ENCODE results near the gene STIM1.

STIM1 gene

DNA sequence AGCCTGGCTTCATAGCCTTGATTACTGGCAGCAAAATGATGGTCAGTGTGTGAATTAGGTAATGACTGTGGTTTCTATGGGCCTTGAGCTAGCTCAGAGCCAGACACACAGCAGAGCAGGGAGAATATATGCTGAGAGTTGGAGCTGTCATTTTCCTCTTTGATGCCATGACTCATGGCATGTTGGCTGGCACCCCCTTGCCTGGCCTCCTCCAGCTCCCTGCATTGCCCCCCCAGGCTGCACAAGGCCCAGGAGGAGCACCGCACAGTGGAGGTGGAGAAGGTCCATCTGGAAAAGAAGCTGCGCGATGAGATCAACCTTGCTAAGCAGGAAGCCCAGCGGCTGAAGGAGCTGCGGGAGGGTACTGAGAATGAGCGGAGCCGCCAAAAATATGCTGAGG, 218.8 kb downstream of the STIM1 start:
- Histone ChIP-seq H3K36me3 (ENCODE audit: control insufficient read depth, insufficient read depth, low read length) (no peaks in the 10 kb centered on the region), H3K79me1 (ENCODE audit: low read length) (no peaks in the 10 kb centered on the region), H3K18ac (ENCODE audit: low read length) (no peak overlapping the region), H4K8ac (ENCODE audit: low read depth, low read length) (no peak overlapping the region), H3K56ac (ENCODE audit: low read length) (no peak overlapping the region), H4K5ac (ENCODE audit: low read length) (no peak overlapping the region), H3K4me3 (ENCODE audit: low read length) (no peak overlapping the region), H3K4ac (ENCODE audit: low read depth, low read length) (no peak overlapping the region), H2BK5ac (ENCODE audit: low read length) (no peak overlapping the region), H3K27ac (ENCODE audit: low read depth, low read length) (no peak overlapping the region), H3K23ac (ENCODE audit: low read length) (no peak overlapping the region), H3K9ac (ENCODE audit: low read length) (no peak overlapping the region), H2BK120ac (ENCODE audit: low read depth, low read length) (no peak overlapping the region), H3K4me1 (ENCODE audit: control insufficient read depth, low read depth, low read length) (no peaks in the 10 kb centered on the region), H3K79me2 (ENCODE audit: control insufficient read depth, insufficient read depth, low read length) (no peaks in the 10 kb centered on the region), H3K27me3 (ENCODE audit: insufficient read depth, low read length, poor library complexity) (no peaks in the 10 kb centered on the region), H2BK15ac (replicated peaks; ENCODE audit: low read depth) (no peak overlapping the region), H3K4me2 (ENCODE audit: low read length) (no peak overlapping the region), H2AK5ac (ENCODE audit: low read length) (no peak overlapping the region)
- DNase-seq, result no peak
- no CpG with 5 or more reads among the region's 7 CpGs for WGBS (ENCODE audit: extremely low coverage, insufficient coverage, low lambda C conversion rate)

DNA sequence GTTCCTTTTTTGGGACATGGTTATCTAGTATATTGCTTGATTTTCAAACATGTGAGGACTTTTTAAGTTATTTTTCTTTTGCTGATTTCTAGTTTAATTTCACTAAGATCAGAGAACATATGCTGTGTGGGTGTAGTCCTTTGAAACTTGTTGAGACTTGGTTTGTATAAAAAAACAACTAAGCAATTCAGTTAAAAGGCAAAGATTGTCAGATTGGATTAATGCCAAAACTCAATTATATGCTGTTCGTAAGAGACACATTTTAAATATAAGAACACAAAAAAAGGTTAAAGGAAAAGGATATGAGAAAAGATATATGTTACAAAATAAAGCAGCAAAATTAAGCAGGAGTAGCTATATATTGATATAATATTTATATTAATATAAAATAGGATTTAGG, 221.3 kb downstream of the STIM1 start:
- no peak overlapping the region for H3K23ac ChIP-seq (ENCODE audit: low read length)
- H2BK5ac ChIP-seq (ENCODE audit: low read length), result no peak overlapping the region
- no peak overlapping the region for H3K4me3 ChIP-seq (ENCODE audit: low read length)
- H3K79me2 ChIP-seq (ENCODE audit: control insufficient read depth, insufficient read depth, low read length), result no peaks in the 10 kb centered on the region
- no peak overlapping the region for H3K4ac ChIP-seq (ENCODE audit: low read depth, low read length)
- H3K36me3 ChIP-seq (ENCODE audit: control insufficient read depth, insufficient read depth, low read length), result no peaks in the 10 kb centered on the region
- no peak overlapping the region for H2BK120ac ChIP-seq (ENCODE audit: low read depth, low read length)
- H2AK5ac ChIP-seq (ENCODE audit: low read length), result no peak overlapping the region
- no peak overlapping the region for H3K9ac ChIP-seq (ENCODE audit: low read length)
- no peak overlapping the region for H4K8ac ChIP-seq (ENCODE audit: low read depth, low read length)
- H3K79me1 ChIP-seq (ENCODE audit: low read length), result no peaks in the 10 kb centered on the region
- H3K56ac ChIP-seq (ENCODE audit: low read length), result no peak overlapping the region
- H3K4me1 ChIP-seq (ENCODE audit: control insufficient read depth, low read depth, low read length), result no peaks in the 10 kb centered on the region
- no peak overlapping the region for H3K18ac ChIP-seq (ENCODE audit: low read length)
- no CpG with 5 or more reads among the region's 1 CpG for WGBS (ENCODE audit: extremely low coverage, insufficient coverage, low lambda C conversion rate)
- H3K4me2 ChIP-seq (ENCODE audit: low read length), result no peak overlapping the region
- no peak overlapping the region for H2BK15ac ChIP-seq (replicated peaks; ENCODE audit: low read depth)
- H3K27ac ChIP-seq (ENCODE audit: low read depth, low read length), result no peak overlapping the region
- H4K5ac ChIP-seq (ENCODE audit: low read length), result no peak overlapping the region
- no peak for DNase-seq
- H3K27me3 ChIP-seq (ENCODE audit: insufficient read depth, low read length, poor library complexity), result no peaks in the 10 kb centered on the region

DNA sequence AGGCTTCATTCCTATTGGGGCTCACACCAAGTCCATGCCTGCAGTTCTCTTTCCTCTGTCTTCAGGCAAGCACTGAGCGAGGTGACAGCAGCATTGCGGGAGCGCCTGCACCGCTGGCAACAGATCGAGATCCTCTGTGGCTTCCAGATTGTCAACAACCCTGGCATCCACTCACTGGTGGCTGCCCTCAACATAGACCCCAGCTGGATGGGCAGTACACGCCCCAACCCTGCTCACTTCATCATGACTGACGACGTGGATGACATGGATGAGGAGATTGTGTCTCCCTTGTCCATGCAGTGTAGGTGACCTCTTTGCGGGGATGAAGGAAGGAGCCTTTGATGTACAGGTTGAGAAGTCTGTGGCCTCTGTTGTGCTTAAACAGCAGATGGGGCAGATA, 227.7 kb downstream of the STIM1 start:
- DNase-seq, result no peak
- Histone ChIP-seq H4K8ac (ENCODE audit: low read depth, low read length) (no peak overlapping the region), H2BK5ac (ENCODE audit: low read length) (no peak overlapping the region), H3K27me3 (ENCODE audit: insufficient read depth, low read length, poor library complexity) (no peaks in the 10 kb centered on the region), H3K79me2 (ENCODE audit: control insufficient read depth, insufficient read depth, low read length) (no peaks in the 10 kb centered on the region), H3K4me2 (ENCODE audit: low read length) (no peak overlapping the region), H2BK120ac (ENCODE audit: low read depth, low read length) (no peak overlapping the region), H3K36me3 (ENCODE audit: control insufficient read depth, insufficient read depth, low read length) (no peaks in the 10 kb centered on the region), H2BK15ac (replicated peaks; ENCODE audit: low read depth) (no peak overlapping the region), H2AK5ac (ENCODE audit: low read length) (no peak overlapping the region), H3K27ac (ENCODE audit: low read depth, low read length) (no peak overlapping the region), H3K4me3 (ENCODE audit: low read length) (no peak overlapping the region), H3K56ac (ENCODE audit: low read length) (no peak overlapping the region), H3K18ac (ENCODE audit: low read length) (no peak overlapping the region), H4K5ac (ENCODE audit: low read length) (no peak overlapping the region), H3K4ac (ENCODE audit: low read depth, low read length) (no peak overlapping the region), H3K23ac (ENCODE audit: low read length) (no peak overlapping the region), H3K4me1 (ENCODE audit: control insufficient read depth, low read depth, low read length) (no peaks in the 10 kb centered on the region), H3K79me1 (ENCODE audit: low read length) (no peaks in the 10 kb centered on the region), H3K9ac (ENCODE audit: low read length) (no peak overlapping the region)
- WGBS (ENCODE audit: extremely low coverage, insufficient coverage, low lambda C conversion rate), result no CpG with 5 or more reads among the region's 9 CpGs

DNA sequence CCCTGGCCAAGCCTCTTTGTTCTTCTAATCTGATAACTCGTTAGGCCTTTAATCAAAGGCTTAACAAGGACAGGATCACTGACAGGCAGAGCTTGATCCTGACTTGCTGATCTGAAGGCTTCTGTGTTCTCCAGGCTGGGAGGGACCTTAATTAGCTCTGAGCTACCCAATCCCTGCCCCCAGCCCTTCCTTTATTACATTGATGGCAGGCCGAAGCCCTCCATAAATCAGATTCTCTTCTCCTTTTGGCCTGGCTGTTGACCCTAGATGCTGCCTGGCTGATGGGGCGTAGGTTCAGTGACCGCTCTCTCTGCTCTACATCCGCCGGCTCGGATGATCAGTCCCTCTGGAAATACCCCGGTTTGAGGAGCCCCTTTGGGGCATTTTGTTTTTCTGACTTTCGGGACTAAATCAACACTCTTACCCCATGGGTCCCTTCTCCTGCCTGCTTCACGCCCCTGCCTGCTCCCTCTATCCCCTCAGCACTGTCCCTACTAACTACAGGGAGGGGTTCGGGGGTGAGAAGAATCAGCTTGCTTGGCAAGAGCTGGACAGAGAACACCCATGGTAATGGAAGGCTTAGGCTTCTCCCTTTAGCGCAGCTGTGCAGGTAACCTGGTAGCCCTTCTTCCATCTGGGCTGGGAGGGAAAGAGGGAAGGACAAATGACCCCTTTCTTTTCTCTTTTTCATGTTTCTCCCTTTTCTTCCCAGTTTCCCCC, 229.1 kb downstream of the STIM1 start:
- Histone ChIP-seq H3K27ac (ENCODE audit: low read depth, low read length) (no peak overlapping the region), H2BK5ac (ENCODE audit: low read length) (no peak overlapping the region), H3K79me2 (ENCODE audit: control insufficient read depth, insufficient read depth, low read length) (no peaks in the 10 kb centered on the region), H3K9ac (ENCODE audit: low read length) (no peak overlapping the region), H3K27me3 (ENCODE audit: insufficient read depth, low read length, poor library complexity) (no peaks in the 10 kb centered on the region), H3K18ac (ENCODE audit: low read length) (no peak overlapping the region), H2BK120ac (ENCODE audit: low read depth, low read length) (no peak overlapping the region), H4K8ac (ENCODE audit: low read depth, low read length) (no peak overlapping the region), H3K23ac (ENCODE audit: low read length) (no peak overlapping the region), H3K4me2 (ENCODE audit: low read length) (no peak overlapping the region), H3K4me1 (ENCODE audit: control insufficient read depth, low read depth, low read length) (no peaks in the 10 kb centered on the region), H2BK15ac (replicated peaks; ENCODE audit: low read depth) (no peak overlapping the region), H3K36me3 (ENCODE audit: control insufficient read depth, insufficient read depth, low read length) (no peaks in the 10 kb centered on the region), H2AK5ac (ENCODE audit: low read length) (no peak overlapping the region), H3K56ac (ENCODE audit: low read length) (no peak overlapping the region), H4K5ac (ENCODE audit: low read length) (no peak overlapping the region), H3K4ac (ENCODE audit: low read depth, low read length) (no peak overlapping the region), H3K79me1 (ENCODE audit: low read length) (no peaks in the 10 kb centered on the region), H3K4me3 (ENCODE audit: low read length) (no peak overlapping the region)
- no CpG with 5 or more reads among the region's 12 CpGs for WGBS (ENCODE audit: extremely low coverage, insufficient coverage, low lambda C conversion rate)
- DNase-seq, result no peak

DNA sequence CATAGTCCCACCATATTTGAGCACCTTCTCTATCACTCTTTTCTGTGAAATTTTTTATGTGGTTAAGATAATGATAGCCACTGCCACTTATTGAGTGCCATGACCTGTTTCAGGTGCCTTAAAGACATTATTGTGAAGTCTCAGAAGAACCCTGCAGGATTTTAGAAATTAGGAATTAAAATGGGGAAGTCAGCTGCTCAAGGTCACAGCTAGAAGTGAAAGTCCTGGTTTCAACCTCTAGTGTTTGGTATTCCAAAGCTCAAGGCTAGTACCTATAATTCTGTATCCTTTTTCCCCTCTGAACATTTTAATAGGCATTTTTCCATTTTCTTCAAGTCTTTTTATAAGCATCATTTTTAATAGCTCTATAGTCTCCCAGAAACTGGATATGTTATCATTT, 230.1 kb downstream of the STIM1 start:
- no peak overlapping the region for H2BK15ac ChIP-seq (replicated peaks; ENCODE audit: low read depth)

More for the DNA sequence above, 230.1 kb downstream of the STIM1 start:
- Histone ChIP-seq H4K8ac (ENCODE audit: low read depth, low read length) (no peak overlapping the region), H3K4ac (ENCODE audit: low read depth, low read length) (no peak overlapping the region), H3K4me3 (ENCODE audit: low read length) (no peak overlapping the region), H2BK5ac (ENCODE audit: low read length) (no peak overlapping the region), H3K4me1 (ENCODE audit: control insufficient read depth, low read depth, low read length) (no peaks in the 10 kb centered on the region), H2BK120ac (ENCODE audit: low read depth, low read length) (no peak overlapping the region), H4K5ac (ENCODE audit: low read length) (no peak overlapping the region), H3K27ac (ENCODE audit: low read depth, low read length) (no peak overlapping the region), H3K4me2 (ENCODE audit: low read length) (no peak overlapping the region), H2AK5ac (ENCODE audit: low read length) (no peak overlapping the region), H3K79me2 (ENCODE audit: control insufficient read depth, insufficient read depth, low read length) (no peaks in the 10 kb centered on the region), H3K79me1 (ENCODE audit: low read length) (no peaks in the 10 kb centered on the region), H3K36me3 (ENCODE audit: control insufficient read depth, insufficient read depth, low read length) (no peaks in the 10 kb centered on the region), H3K27me3 (ENCODE audit: insufficient read depth, low read length, poor library complexity) (no peaks in the 10 kb centered on the region), H3K23ac (ENCODE audit: low read length) (no peak overlapping the region), H3K18ac (ENCODE audit: low read length) (no peak overlapping the region), H3K56ac (ENCODE audit: low read length) (no peak overlapping the region), H3K9ac (ENCODE audit: low read length) (no peak overlapping the region)
- DNase-seq, result no peak

Data from mesendoderm (in vitro differentiated cells).